IMR-90 (cell line): ENCODE measurements around the gene EFHD2. TPM values are rescaled to one million over a fixed set of nuclear protein-coding genes. Genes with fewer than 3 reads are reported as not detected.

Source experiments
- ATAC-seq: fragments of 200-7000 bp; cut with Tn5 transposase; 2 replicates; pipeline ENCODE4 v1.9.1; 2020; ENCODE audit warnings: low read depth, mild to moderate bottlenecking, moderate library complexity
- BruUV-seq: library from RNA; stranded (reverse); fragments of 400-500 nt; replicated peaks from 2 replicates; lab custom pipeline; 2021; lab: Mats Ljungman, UMichigan
- CTCF ChIA-PET: fragments of 300-600 bp; formaldehyde crosslinking; extraction: SDS; loops from one replicate; lab custom pipeline; 2021; ENCODE audit warnings: antibody characterized with exemption; lab: Yijun Ruan, JAX
- POLR2A ChIA-PET: fragments of 300-600 bp; sonication (Branson Sonifier 250); formaldehyde crosslinking; loops from one replicate; lab custom pipeline; 2022; ENCODE audit warnings: antibody characterized with exemption; ENCODE audit not compliant: unreplicated experiment; lab: Charles Lee
- DNase-seq: peaks from one replicate; pipeline ENCODE4 v3.0.0; 2013
- H2AFZ ChIP-seq: replicated peaks from 2 replicates; pipeline ENCODE3; 2013; ENCODE audit warnings: low read length, mild to moderate bottlenecking; ENCODE audit not compliant: poor library complexity
- H2AK5ac ChIP-seq: 2 replicates; pipeline ENCODE4 v1.6.1; 2013; ENCODE audit warnings: low read depth, low read length, inconsistent platforms
- H2AK9ac ChIP-seq: replicated peaks from 2 replicates; pipeline ENCODE3; 2013; ENCODE audit warnings: mild to moderate bottlenecking, low read depth, low read length, moderate library complexity; ENCODE audit not compliant: poor library complexity
- H2BK120ac ChIP-seq: 2 replicates; pipeline ENCODE4 v1.6.1; 2013; ENCODE audit warnings: low read depth, low read length, inconsistent platforms
- H2BK15ac ChIP-seq: 3 replicates; pipeline ENCODE4 v1.6.1; 2013; ENCODE audit warnings: low read depth, low read length, inconsistent platforms
- H2BK20ac ChIP-seq: 2 replicates; pipeline ENCODE4 v1.6.1; 2013; ENCODE audit warnings: low read depth, mild to moderate bottlenecking, inconsistent platforms, low read length, moderate library complexity
- H2BK5ac ChIP-seq: 2 replicates; pipeline ENCODE4 v1.6.1; 2013; ENCODE audit warnings: mild to moderate bottlenecking, low read depth, low read length, inconsistent platforms; ENCODE audit not compliant: poor library complexity, severe bottlenecking
- H3K14ac ChIP-seq: replicated peaks from 2 replicates; pipeline ENCODE4 v1.6.1; 2013; ENCODE audit warnings: low read depth, low read length, inconsistent platforms
- H3K18ac ChIP-seq: 2 replicates; pipeline ENCODE4 v1.6.1; 2013; ENCODE audit warnings: low read depth, low read length, control low read depth
- H3K23ac ChIP-seq: 2 replicates; pipeline ENCODE4 v1.6.1; 2013; ENCODE audit warnings: low read depth, low read length, inconsistent platforms
- H3K27ac ChIP-seq: 2 replicates; pipeline ENCODE4 v1.5.1; 2013; ENCODE audit warnings: mild to moderate bottlenecking, control low read depth, low read length; ENCODE audit not compliant: insufficient read depth
- H3K27me3 ChIP-seq: 2 replicates; pipeline ENCODE4 v1.6.1; 2013; ENCODE audit warnings: low read length; ENCODE audit not compliant: control insufficient read depth, insufficient read depth
- H3K36me3 ChIP-seq: 2 replicates; pipeline ENCODE4 v1.6.1; 2013; ENCODE audit warnings: low read length, mixed read lengths; ENCODE audit not compliant: control insufficient read depth, insufficient read depth
- H3K4ac ChIP-seq: 2 replicates; pipeline ENCODE4 v1.6.1; 2013; ENCODE audit warnings: low read depth, low read length, inconsistent platforms
- H3K4me1 ChIP-seq: 2 replicates; pipeline ENCODE4 v1.6.1; 2013; ENCODE audit warnings: low read length, mixed read lengths; ENCODE audit not compliant: control insufficient read depth, insufficient read depth
- H3K4me2 ChIP-seq: 2 replicates; pipeline ENCODE4 v1.6.1; 2013; ENCODE audit warnings: low read depth, mild to moderate bottlenecking, control low read depth, low read length, moderate library complexity
- H3K4me3 ChIP-seq: 2 replicates; pipeline ENCODE4 v1.5.1; 2013; ENCODE audit warnings: low read depth, mild to moderate bottlenecking, control low read depth, low read length, moderate library complexity; ENCODE audit not compliant: insufficient read depth
- H3K56ac ChIP-seq: 2 replicates; pipeline ENCODE4 v1.6.1; 2013; ENCODE audit warnings: low read length, inconsistent platforms; ENCODE audit not compliant: insufficient read depth; ENCODE audit errors: extremely low read depth
- H3K79me1 ChIP-seq, 2 experiments: 2 replicates each; pipeline ENCODE4 v1.6.1; 2013; ENCODE audit warnings: low read length in 2 of 2, inconsistent platforms in 1 of 2, low read depth in 1 of 2
- H3K9ac ChIP-seq: 2 replicates; pipeline ENCODE4 v1.6.1; 2013; ENCODE audit warnings: low read depth, low read length, control low read depth
- H3K9me1 ChIP-seq: 2 replicates; pipeline ENCODE4 v1.6.1; 2013; ENCODE audit warnings: low read length, inconsistent platforms; ENCODE audit not compliant: insufficient read depth
- H3K9me3 ChIP-seq: 2 replicates; pipeline ENCODE4 v1.6.1; 2013; ENCODE audit warnings: low read length; ENCODE audit not compliant: control insufficient read depth, insufficient read depth
- H4K20me1 ChIP-seq: 2 replicates; pipeline ENCODE4 v1.6.1; 2013; ENCODE audit warnings: low read length, inconsistent platforms; ENCODE audit not compliant: insufficient read depth
- H4K5ac ChIP-seq: 2 replicates; pipeline ENCODE4 v1.6.1; 2013; ENCODE audit warnings: mild to moderate bottlenecking, low read depth, low read length, control low read depth
- H4K8ac ChIP-seq, 2 experiments: 2 replicates each; pipeline ENCODE4 v1.6.1; 2013; ENCODE audit warnings: low read depth in 2 of 2, low read length in 2 of 2, control low read depth in 1 of 2, inconsistent platforms in 1 of 2
- H4K91ac ChIP-seq: 2 replicates; pipeline ENCODE4 v1.6.1; 2013; ENCODE audit warnings: low read depth, low read length, inconsistent platforms; ENCODE audit not compliant: insufficient read depth
- BHLHE40 ChIP-seq: fragments of 150-350 bp; IDR thresholded peaks from 2 replicates; pipeline ENCODE4 v1.6.1; 2016; ENCODE audit warnings: mild to moderate bottlenecking, low read depth, low read length
- CEBPB ChIP-seq: IDR thresholded peaks from 2 replicates; pipeline ENCODE4 v1.6.1; 2012; ENCODE audit warnings: low read depth, low read length, improper control_type of control experiment
- CHD1 ChIP-seq: IDR thresholded peaks from 2 replicates; pipeline ENCODE4 v1.6.1; 2012; ENCODE audit warnings: low read depth, low read length, improper control_type of control experiment
- FOS ChIP-seq: fragments of 150-350 bp; IDR thresholded peaks from 2 replicates; pipeline ENCODE4 v1.6.1; 2016; ENCODE audit warnings: low read depth, low read length
- MAZ ChIP-seq: IDR thresholded peaks from 2 replicates; pipeline ENCODE4 v1.6.1; 2012; ENCODE audit warnings: low read depth, mild to moderate bottlenecking, low read length, improper control_type of control experiment, moderate library complexity, borderline replicate concordance
- MXI1 ChIP-seq: IDR thresholded peaks from 2 replicates; pipeline ENCODE4 v1.6.1; 2012; ENCODE audit warnings: low read depth, mild to moderate bottlenecking, low read length, moderate library complexity, borderline replicate concordance
- NFE2L2 ChIP-seq: fragments of 150-350 bp; IDR thresholded peaks from 2 replicates; pipeline ENCODE4 v1.6.1; 2016; ENCODE audit warnings: low read depth, mild to moderate bottlenecking, low read length
- POLR2A ChIP-seq: IDR thresholded peaks from 2 replicates; pipeline ENCODE4 v1.6.1; 2012; ENCODE audit warnings: mild to moderate bottlenecking, low read depth, low read length
- RAD21 ChIP-seq: IDR thresholded peaks from 2 replicates; pipeline ENCODE4 v1.6.1; 2012; ENCODE audit warnings: low read length, improper control_type of control experiment
- RCOR1 ChIP-seq: IDR thresholded peaks from 2 replicates; pipeline ENCODE4 v1.6.1; 2012; ENCODE audit warnings: mild to moderate bottlenecking, low read length, improper control_type of control experiment; ENCODE audit not compliant: insufficient replicate concordance
- RFX5 ChIP-seq: IDR thresholded peaks from 2 replicates; pipeline ENCODE4 v1.8.0; 2012; ENCODE audit warnings: low read depth, mild to moderate bottlenecking, low read length, moderate library complexity
- WGBS, 2 experiments: methylation state at CpG; one replicate each; pipeline versions ENCODE4 v1.1.5 to v1.1.7; 2013; ENCODE audit warnings: missing lambda C conversion rate in 2 of 2; ENCODE audit not compliant: insufficient read length in 1 of 2; ENCODE audit errors: extremely low coverage in 2 of 2; 5-methylcytosine and 5-hydroxymethylcytosine counted together
- dilution Hi-C: fragments of 300-500 bp; cut with HindIII; formaldehyde crosslinking; loops from one replicate; pipeline ENCODE4 v1.14.3; 2018; ENCODE audit warnings: low sequenced_read_pairs; ENCODE audit not compliant: unreplicated experiment
- in situ Hi-C: fragments of 300-500 bp; cut with MboI; formaldehyde crosslinking; loops from 3 replicates; pipeline ENCODE4 v1.14.3; 2019; ENCODE audit warnings: low sequenced_read_pairs, inconsistent platforms, mixed read lengths
- intact Hi-C: fragments of 100-400 bp; cut with micrococcal nuclease; formaldehyde crosslinking; loops from 2 replicates; pipeline ENCODE4 v1.10.0; 2022
- polyA plus RNA-seq, 3 experiments: library from polyadenylated mRNA; depleted of rRNA; stranded (reverse); fragments of >200 nt; gene quantifications; 2 replicates each; pipeline ENCODE4 v1.2.3, GENCODE V29; 2012; ENCODE audit warnings: low replicate concordance in 1 of 3
- total RNA-seq: library from RNA; depleted of rRNA; stranded (reverse); fragments of >200 nt; gene quantifications from 2 replicates; pipeline ENCODE4 v1.2.3, GENCODE V29; 2012
- TF ChIP-seq, protein P1 (sequence below): fragments of 150-350 bp; IDR thresholded peaks from 2 replicates; pipeline ENCODE4 v1.6.1; 2016; ENCODE audit warnings: low read depth, mild to moderate bottlenecking, low read length, moderate library complexity, borderline replicate concordance
- TF ChIP-seq, protein P2 (sequence below): conservative IDR thresholded peaks from 2 replicates; pipeline ENCODE4 v1.5.1; 2012; ENCODE audit warnings: mild to moderate bottlenecking, low read depth, low read length, improper control_type of control experiment
- TF ChIP-seq, protein P3 (sequence below): fragments of 150-350 bp; IDR thresholded peaks from 2 replicates; pipeline ENCODE4 v1.6.1; 2017; ENCODE audit warnings: mild to moderate bottlenecking, antibody characterized with exemption, low read length, low read depth

EFHD2 gene
- total and polyA plus RNA-seq, 2 of the 4 experiments (the other 2 are of a cell fraction) = 22.6 to 58.9 TPM

DNA sequence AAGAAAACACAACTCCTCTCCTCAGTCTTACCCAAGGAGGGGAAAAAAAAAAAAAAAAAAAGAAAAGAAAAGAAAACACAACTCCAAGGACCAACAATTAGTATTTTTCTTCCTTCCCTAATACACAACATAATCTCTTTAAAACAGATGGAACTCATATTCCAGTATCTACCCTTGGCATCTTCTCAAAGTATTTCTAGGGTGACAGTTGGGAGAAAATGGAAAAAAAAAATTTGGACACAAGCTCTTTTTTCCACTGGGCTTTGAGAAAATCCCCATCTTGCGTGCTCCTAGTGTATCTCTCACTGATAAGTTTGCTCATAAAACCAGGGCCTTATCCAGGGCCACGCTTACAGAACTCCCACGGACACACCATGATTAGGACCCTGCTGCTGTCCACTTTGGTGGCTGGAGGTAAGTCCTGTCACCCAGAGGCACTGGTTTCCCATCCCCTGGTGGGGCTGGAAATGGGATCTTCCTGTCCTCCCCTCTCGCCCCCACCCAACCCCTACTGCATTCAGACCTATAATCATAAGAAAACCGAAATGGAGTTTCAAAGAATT, 66.1 kb downstream of the EFHD2 start, which contains the start of gene CELA2B:
CELA2B (plus strand) TSS at position 353 of the 563 bp plus-strand sequence; CDS start at position 375, 22 bp downstream.
- no peak within 1 kb of the TSS for H4K8ac ChIP-seq
- no peak within 1 kb of the TSS for H3K4me3 ChIP-seq
- H3K9ac ChIP-seq = no peak within 1 kb of the TSS
- H3K4me2 ChIP-seq = no peak within 1 kb of the TSS
- ATAC-seq (no peak), DNase-seq (no peak)
- H3K79me1 ChIP-seq = no peaks in the 10 kb centered on the region
- intact Hi-C loops (no loop called here), dilution Hi-C loops (no loop called here), in situ Hi-C loops (no loop called here)
- WGBS, 2 experiments = no CpG with 5 or more reads among the region's 5 CpGs
- H3K14ac ChIP-seq = no peak within 1 kb of the TSS
- H3K23ac ChIP-seq = no peak within 1 kb of the TSS
- no peaks in the 10 kb centered on the region; the same call in 1 of the 2 replicates for H3K27me3 ChIP-seq
- no peaks in the 10 kb centered on the region for H3K36me3 ChIP-seq
- no peak within 1 kb of the TSS for H2BK20ac ChIP-seq
- no peaks in the 10 kb centered on the region for H3K4me1 ChIP-seq
- ChIA-PET CTCF (no interaction called here), POLR2A (no interaction called here)
- no peaks in the 10 kb centered on the region for H3K9me3 ChIP-seq
- no peak within 1 kb of the TSS for H2BK5ac ChIP-seq
- no peak within 1 kb of the TSS for H2BK120ac ChIP-seq
- no TSS peak for BruUV-seq
- no peak within 1 kb of the TSS for H2BK15ac ChIP-seq
- no peak within 1 kb of the TSS for H3K4ac ChIP-seq
- H3K18ac ChIP-seq = no peak within 1 kb of the TSS
- H2AK9ac ChIP-seq = no peak within 1 kb of the TSS
- H2AFZ ChIP-seq = no peak within 1 kb of the TSS
- TF ChIP-seq, protein P1, sequence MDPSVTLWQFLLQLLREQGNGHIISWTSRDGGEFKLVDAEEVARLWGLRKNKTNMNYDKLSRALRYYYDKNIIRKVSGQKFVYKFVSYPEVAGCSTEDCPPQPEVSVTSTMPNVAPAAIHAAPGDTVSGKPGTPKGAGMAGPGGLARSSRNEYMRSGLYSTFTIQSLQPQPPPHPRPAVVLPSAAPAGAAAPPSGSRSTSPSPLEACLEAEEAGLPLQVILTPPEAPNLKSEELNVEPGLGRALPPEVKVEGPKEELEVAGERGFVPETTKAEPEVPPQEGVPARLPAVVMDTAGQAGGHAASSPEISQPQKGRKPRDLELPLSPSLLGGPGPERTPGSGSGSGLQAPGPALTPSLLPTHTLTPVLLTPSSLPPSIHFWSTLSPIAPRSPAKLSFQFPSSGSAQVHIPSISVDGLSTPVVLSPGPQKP = no peak
- TF ChIP-seq MXI1 (no peak), MAZ (no peak), FOS (no peak), BHLHE40 (no peak), RCOR1 (no peak), POLR2A (no peak), CEBPB (no peak), RFX5 (no peak), NFE2L2 (no peak), RAD21 (no peak), CHD1 (no peak)
- TF ChIP-seq, protein P2, sequence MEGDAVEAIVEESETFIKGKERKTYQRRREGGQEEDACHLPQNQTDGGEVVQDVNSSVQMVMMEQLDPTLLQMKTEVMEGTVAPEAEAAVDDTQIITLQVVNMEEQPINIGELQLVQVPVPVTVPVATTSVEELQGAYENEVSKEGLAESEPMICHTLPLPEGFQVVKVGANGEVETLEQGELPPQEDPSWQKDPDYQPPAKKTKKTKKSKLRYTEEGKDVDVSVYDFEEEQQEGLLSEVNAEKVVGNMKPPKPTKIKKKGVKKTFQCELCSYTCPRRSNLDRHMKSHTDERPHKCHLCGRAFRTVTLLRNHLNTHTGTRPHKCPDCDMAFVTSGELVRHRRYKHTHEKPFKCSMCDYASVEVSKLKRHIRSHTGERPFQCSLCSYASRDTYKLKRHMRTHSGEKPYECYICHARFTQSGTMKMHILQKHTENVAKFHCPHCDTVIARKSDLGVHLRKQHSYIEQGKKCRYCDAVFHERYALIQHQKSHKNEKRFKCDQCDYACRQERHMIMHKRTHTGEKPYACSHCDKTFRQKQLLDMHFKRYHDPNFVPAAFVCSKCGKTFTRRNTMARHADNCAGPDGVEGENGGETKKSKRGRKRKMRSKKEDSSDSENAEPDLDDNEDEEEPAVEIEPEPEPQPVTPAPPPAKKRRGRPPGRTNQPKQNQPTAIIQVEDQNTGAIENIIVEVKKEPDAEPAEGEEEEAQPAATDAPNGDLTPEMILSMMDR = no peak
- TF ChIP-seq, protein P3, sequence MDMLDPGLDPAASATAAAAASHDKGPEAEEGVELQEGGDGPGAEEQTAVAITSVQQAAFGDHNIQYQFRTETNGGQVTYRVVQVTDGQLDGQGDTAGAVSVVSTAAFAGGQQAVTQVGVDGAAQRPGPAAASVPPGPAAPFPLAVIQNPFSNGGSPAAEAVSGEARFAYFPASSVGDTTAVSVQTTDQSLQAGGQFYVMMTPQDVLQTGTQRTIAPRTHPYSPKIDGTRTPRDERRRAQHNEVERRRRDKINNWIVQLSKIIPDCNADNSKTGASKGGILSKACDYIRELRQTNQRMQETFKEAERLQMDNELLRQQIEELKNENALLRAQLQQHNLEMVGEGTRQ = no peak
- no peak within 1 kb of the TSS for H3K27ac ChIP-seq
- no peak within 1 kb of the TSS for H3K56ac ChIP-seq
- no peaks in the 10 kb centered on the region for H4K20me1 ChIP-seq
- no peak within 1 kb of the TSS for H4K91ac ChIP-seq
- H2AK5ac ChIP-seq = no peak within 1 kb of the TSS
- H4K5ac ChIP-seq = no peak within 1 kb of the TSS
- H3K9me1 ChIP-seq = no peaks in the 10 kb centered on the region
